HCT116 (cell line): ENCODE results near the gene DGCR8. TPM values are rescaled to one million over a fixed set of nuclear protein-coding genes. Genes with fewer than 3 reads are reported as not detected.

ENCODE experiments used
- ATAC-seq: fragments of 200-7000 bp; cut with Tn5 transposase; 2 replicates; pipeline ENCODE4 v1.9.1; 2020; ENCODE audit warnings: mild to moderate bottlenecking, moderate library complexity
- BruUV-seq: library from RNA; stranded (reverse); fragments of 400-500 nt; replicated peaks from 2 replicates; lab custom pipeline; 2021; lab: Mats Ljungman, UMichigan
- CTCF ChIA-PET: fragments of 300-600 bp; sonication (Branson Sonifier 250); formaldehyde crosslinking; loops from one replicate; lab custom pipeline; 2021; ENCODE audit warnings: antibody characterized with exemption; lab: Charles Lee
- POLR2A ChIA-PET: fragments of 300-600, 350-600 bp; sonication (Branson Sonifier 250); formaldehyde crosslinking; loops from one replicate; lab custom pipeline; 2021; ENCODE audit warnings: antibody characterized with exemption; lab: Charles Lee
- RAD21 ChIA-PET, 2 experiments: fragments of 300-600 bp; sonication (Branson Sonifier 250); formaldehyde crosslinking; loops; one replicate each; lab custom pipeline; 2023; ENCODE audit warnings: low total read pairs in 2 of 2; ENCODE audit not compliant: uncharacterized antibody in 2 of 2, unreplicated experiment in 2 of 2, low non-redundant PET in 1 of 2; lab: Charles Lee
- DNase-seq: peaks from one replicate; pipeline ENCODE4 v3.0.0-alpha.2; 2010; ENCODE audit warnings: low read depth, low spot score
- H2AFZ ChIP-seq: fragments of 200-600 bp; shearing (Covaris generic), sonication (generic); 2 replicates; pipeline ENCODE4 v1.6.1; 2017; ENCODE audit warnings: low read depth, mixed run types, mixed read lengths, antibody characterized with exemption, low read length; ENCODE audit not compliant: poor library complexity, severe bottlenecking
- H3K27ac ChIP-seq: 2 replicates; pipeline ENCODE4 v1.5.1; 2012; ENCODE audit warnings: low read depth, low read length
- H3K27me3 ChIP-seq: fragments of 200-600 bp; sonication (generic); 2 replicates; pipeline ENCODE4 v1.6.1; 2016; ENCODE audit warnings: mixed run types, low read length, mixed read lengths; ENCODE audit not compliant: insufficient read depth
- H3K36me3 ChIP-seq, 2 experiments: fragments of 200-500 bp in 1 of 2; fragments of 200-600 bp in 1 of 2; sonication (Bioruptor generic) in 1 of 2; sonication (generic) in 1 of 2; 2 replicates each; pipeline versions ENCODE4 v1.5.1 to v1.6.1; 2014 to 2016; ENCODE audit warnings: low read length in 2 of 2, inconsistent platforms in 1 of 2, mixed read lengths in 1 of 2, mixed run types in 1 of 2; ENCODE audit not compliant: insufficient read depth in 2 of 2, control insufficient read depth in 1 of 2
- H3K4me1 ChIP-seq, 2 experiments: fragments of 200-600 bp in 1 of 2; sonication (generic) in 1 of 2; 2 replicates each; pipeline versions ENCODE4 v1.5.1 to v1.6.1; 2012 to 2017; ENCODE audit warnings: low read length in 2 of 2, inconsistent platforms in 1 of 2, mild to moderate bottlenecking in 1 of 2, mixed read lengths in 1 of 2, mixed run types in 1 of 2, moderate library complexity in 1 of 2; ENCODE audit not compliant: insufficient read depth in 2 of 2, control insufficient read depth in 1 of 2
- H3K4me2 ChIP-seq: fragments of 200-600 bp; sonication (generic); 2 replicates; pipeline ENCODE4 v1.6.1; 2017; ENCODE audit warnings: mixed run types, low read length, mixed read lengths
- H3K4me3 ChIP-seq, 2 experiments: fragments of 200-600 bp in 1 of 2; sonication (generic) in 1 of 2; replicated peaks in 1 of 2; 2 replicates each; pipeline ENCODE4 v1.5.1; 2011 to 2016; ENCODE audit warnings: low read length in 2 of 2, control low read depth in 1 of 2, low read depth in 1 of 2, mild to moderate bottlenecking in 1 of 2, mixed read lengths in 1 of 2, mixed run types in 1 of 2
- H3K79me2 ChIP-seq: fragments of 200-600 bp; sonication (generic); 2 replicates; pipeline ENCODE4 v1.6.1; 2017; ENCODE audit warnings: mild to moderate bottlenecking, mixed run types, low read length, moderate library complexity, mixed read lengths; ENCODE audit not compliant: insufficient read depth
- H3K9ac ChIP-seq: fragments of 200-600 bp; sonication (generic); 2 replicates; pipeline ENCODE4 v1.6.1; 2016; ENCODE audit warnings: low read length, mixed read lengths
- H3K9me2 ChIP-seq: fragments of 200-600 bp; sonication (generic), shearing (Covaris generic); 2 replicates; pipeline ENCODE4 v1.6.1; 2017; ENCODE audit warnings: mixed run types, mild to moderate bottlenecking, moderate library complexity; ENCODE audit not compliant: insufficient read depth
- H3K9me3 ChIP-seq, 2 experiments: fragments of 200-500 bp in 1 of 2; fragments of 200-600 bp in 1 of 2; sonication (Bioruptor generic) in 1 of 2; sonication (generic) in 1 of 2; 2 replicates each; pipeline ENCODE4 v1.6.1; 2014 to 2017; ENCODE audit warnings: low read length in 2 of 2, mixed read lengths in 2 of 2, inconsistent platforms in 1 of 2, low read depth in 1 of 2, mild to moderate bottlenecking in 1 of 2, mixed run types in 1 of 2, moderate library complexity in 1 of 2; ENCODE audit not compliant: control insufficient read depth in 1 of 2, insufficient read depth in 1 of 2
- H4K20me1 ChIP-seq: fragments of 200-600 bp; sonication (generic), shearing (Covaris generic); 2 replicates; pipeline ENCODE4 v1.6.1; 2017; ENCODE audit warnings: mixed run types, mild to moderate bottlenecking, moderate library complexity; ENCODE audit not compliant: insufficient read depth
- CBX3 ChIP-seq: IDR thresholded peaks from 2 replicates; pipeline ENCODE4 v1.6.1; 2012; ENCODE audit warnings: low read depth
- CEBPB ChIP-seq: IDR thresholded peaks from 2 replicates; pipeline ENCODE4 v1.6.1; 2012; ENCODE audit warnings: low read depth
- EZH2 ChIP-seq: fragments of 200-600 bp; sonication (generic); IDR thresholded peaks from 2 replicates; pipeline ENCODE4 v1.6.1; 2017; ENCODE audit warnings: antibody characterized with exemption, mixed run types
- EZH2phosphoT487 ChIP-seq: fragments of 200-600 bp; IDR thresholded peaks from 2 replicates; pipeline ENCODE4 v1.6.1; 2018; ENCODE audit warnings: antibody characterized with exemption, borderline replicate concordance
- FOSL1 ChIP-seq: IDR thresholded peaks from 2 replicates; pipeline ENCODE4 v1.6.1; 2012; ENCODE audit warnings: low read depth
- JUND ChIP-seq: IDR thresholded peaks from 2 replicates; pipeline ENCODE4 v1.6.1; 2012
- POLR2A ChIP-seq: IDR thresholded peaks from 2 replicates; pipeline ENCODE4 v1.7.0; 2011; ENCODE audit warnings: borderline replicate concordance; ENCODE audit not compliant: insufficient read depth, insufficient read length; ENCODE audit errors: extremely low read depth
- POLR2AphosphoS5 ChIP-seq: IDR thresholded peaks from 2 replicates; pipeline ENCODE4 v1.6.1; 2011; ENCODE audit warnings: mild to moderate bottlenecking, low read depth, low read length, moderate library complexity
- RAD21 ChIP-seq: IDR thresholded peaks from 2 replicates; pipeline ENCODE4 v1.6.1; 2012; ENCODE audit warnings: low read depth, mild to moderate bottlenecking
- SIN3A ChIP-seq: IDR thresholded peaks from 2 replicates; pipeline ENCODE4 v1.6.1; 2012; ENCODE audit warnings: low read depth
- SP1 ChIP-seq: IDR thresholded peaks from 2 replicates; pipeline ENCODE4 v1.6.1; 2012; ENCODE audit warnings: low read depth
- SRF ChIP-seq: IDR thresholded peaks from 2 replicates; pipeline ENCODE4 v1.6.1; 2012; ENCODE audit warnings: low read depth
- TCF7L2 ChIP-seq: IDR thresholded peaks from 2 replicates; pipeline ENCODE4 v1.7.0; 2011; ENCODE audit warnings: borderline replicate concordance, inconsistent platforms; ENCODE audit not compliant: insufficient read depth, insufficient read length; ENCODE audit errors: extremely low read depth
- ZNF274 ChIP-seq: fragments of 200-500 bp; sonication (Bioruptor generic); IDR thresholded peaks from 2 replicates; pipeline ENCODE4 v1.6.1; 2014; ENCODE audit warnings: mild to moderate bottlenecking, low read depth, low read length, inconsistent platforms
- intact Hi-C: fragments of 100-400 bp; cut with micrococcal nuclease; formaldehyde crosslinking; loops from 2 replicates; pipeline ENCODE4 v1.10.0; 2022
- total RNA-seq: library from RNA; stranded (reverse); gene quantifications from one replicate; pipeline ENCODE4 v1.2.1, GENCODE V29; 2021; ENCODE audit not compliant: unreplicated experiment
- TF ChIP-seq, protein P1 (sequence below), 3 experiments: fragments of 200-600 bp in 1 of 3; sonication (generic) in 1 of 3; IDR thresholded peaks in 2 of 3; conservative IDR thresholded peaks in 1 of 3; 2 replicates each; pipeline ENCODE4 v1.5.1; 2012 to 2017; ENCODE audit warnings: low read depth in 2 of 3, low read length in 2 of 3, antibody characterized with exemption in 1 of 3, borderline replicate concordance in 1 of 3, control low read depth in 1 of 3, mild to moderate bottlenecking in 1 of 3, mixed read lengths in 1 of 3, mixed run types in 1 of 3, moderate library complexity in 1 of 3; ENCODE audit not compliant: insufficient read depth in 1 of 3
- TF ChIP-seq, protein P2 (sequence below): IDR thresholded peaks from 2 replicates; pipeline ENCODE4 v1.6.1; 2012
- TF ChIP-seq, protein P3 (sequence below): IDR thresholded peaks from 2 replicates; pipeline ENCODE4 v1.6.1; 2011; ENCODE audit warnings: mild to moderate bottlenecking, low read length, moderate library complexity; ENCODE audit not compliant: insufficient replicate concordance; ENCODE audit errors: extremely low read depth

Gene DGCR8
- total RNA-seq, 1 experiment from 2014 or later = 43.8 TPM

DNA sequence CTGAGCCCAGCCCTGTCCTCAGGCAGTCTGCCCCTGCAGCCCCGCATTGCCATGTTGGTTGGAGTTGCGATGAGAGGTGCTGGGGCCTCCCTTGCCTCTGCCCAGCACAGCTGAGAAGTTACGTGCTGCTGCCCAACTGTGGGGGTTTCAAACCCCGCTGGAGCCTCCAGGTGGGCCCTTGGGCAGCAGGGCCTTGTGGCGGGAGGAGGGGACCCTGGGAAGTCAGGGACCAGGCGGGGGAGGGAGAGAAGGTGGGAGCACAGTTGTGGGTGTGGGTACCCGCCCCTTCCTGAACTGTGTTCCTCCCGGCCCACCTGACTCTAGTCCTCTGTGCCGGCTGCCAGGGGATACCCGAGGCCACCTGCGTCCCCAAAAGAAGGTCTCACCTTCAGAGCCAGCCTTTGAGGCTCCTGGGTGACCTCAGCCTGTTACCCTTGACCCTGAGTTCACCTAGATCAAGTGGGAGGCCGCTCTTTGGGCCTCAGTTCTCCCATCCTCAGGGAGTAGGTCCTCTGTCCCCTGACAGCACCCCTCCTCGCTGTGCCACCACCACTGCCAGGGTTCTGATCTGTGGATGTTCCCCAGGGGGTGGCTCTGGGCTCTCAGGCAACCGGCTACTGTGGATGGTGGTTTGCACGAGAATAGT is 78.5 kb downstream of the DGCR8 start (continued):
- TF ChIP-seq EZH2 = no peak
- TF ChIP-seq, protein P1, sequence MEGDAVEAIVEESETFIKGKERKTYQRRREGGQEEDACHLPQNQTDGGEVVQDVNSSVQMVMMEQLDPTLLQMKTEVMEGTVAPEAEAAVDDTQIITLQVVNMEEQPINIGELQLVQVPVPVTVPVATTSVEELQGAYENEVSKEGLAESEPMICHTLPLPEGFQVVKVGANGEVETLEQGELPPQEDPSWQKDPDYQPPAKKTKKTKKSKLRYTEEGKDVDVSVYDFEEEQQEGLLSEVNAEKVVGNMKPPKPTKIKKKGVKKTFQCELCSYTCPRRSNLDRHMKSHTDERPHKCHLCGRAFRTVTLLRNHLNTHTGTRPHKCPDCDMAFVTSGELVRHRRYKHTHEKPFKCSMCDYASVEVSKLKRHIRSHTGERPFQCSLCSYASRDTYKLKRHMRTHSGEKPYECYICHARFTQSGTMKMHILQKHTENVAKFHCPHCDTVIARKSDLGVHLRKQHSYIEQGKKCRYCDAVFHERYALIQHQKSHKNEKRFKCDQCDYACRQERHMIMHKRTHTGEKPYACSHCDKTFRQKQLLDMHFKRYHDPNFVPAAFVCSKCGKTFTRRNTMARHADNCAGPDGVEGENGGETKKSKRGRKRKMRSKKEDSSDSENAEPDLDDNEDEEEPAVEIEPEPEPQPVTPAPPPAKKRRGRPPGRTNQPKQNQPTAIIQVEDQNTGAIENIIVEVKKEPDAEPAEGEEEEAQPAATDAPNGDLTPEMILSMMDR (IDR thresholded peaks at IDR 0.05 in 2 of 3, conservative IDR thresholded peaks at IDR 0.05 in 1 of 3; ENCODE audit: borderline replicate concordance in 1 of 3, insufficient read depth in 1 of 3, low read depth in 2 of 3, low read length in 2 of 3) = no peak
- no peak for TF ChIP-seq POLR2AphosphoS5
- no peak for TF ChIP-seq CEBPB
- TF ChIP-seq SRF = no peak
- TF ChIP-seq JUND = no peak
- no peak for TF ChIP-seq ZNF274
- no peak for TF ChIP-seq FOSL1
- TF ChIP-seq POLR2A = no peak

DNA sequence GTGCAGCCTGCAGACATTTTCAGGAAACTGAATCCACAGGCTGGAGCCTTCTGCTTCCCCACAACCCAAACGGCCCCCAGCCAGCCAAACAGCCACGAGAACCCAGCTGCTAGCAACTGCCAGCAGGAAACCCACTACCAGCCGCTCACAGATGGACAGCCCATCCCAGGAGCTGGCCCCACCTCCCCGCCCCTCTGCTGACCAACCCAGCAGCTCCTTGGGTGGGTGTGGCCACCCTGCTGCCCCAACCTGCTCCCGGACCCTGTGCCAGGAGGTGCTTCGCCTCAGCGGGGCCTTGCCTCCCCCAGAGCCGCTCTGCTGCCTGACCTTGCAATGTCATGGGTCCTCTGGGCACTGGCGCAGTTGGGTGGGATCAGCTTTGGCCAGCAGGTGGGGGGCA is 79.0 kb downstream of the DGCR8 start:
- intact Hi-C loops = loop anchor here (5.0 kb wide), 1 partner anchor 298 kb away; no protein-coding TSS in a partner anchor
- no peak overlapping the region for H3K4me2 ChIP-seq
- no peaks in the 10 kb centered on the region for H4K20me1 ChIP-seq
- no peak overlapping the region for H2AFZ ChIP-seq
- TF ChIP-seq, protein P2, sequence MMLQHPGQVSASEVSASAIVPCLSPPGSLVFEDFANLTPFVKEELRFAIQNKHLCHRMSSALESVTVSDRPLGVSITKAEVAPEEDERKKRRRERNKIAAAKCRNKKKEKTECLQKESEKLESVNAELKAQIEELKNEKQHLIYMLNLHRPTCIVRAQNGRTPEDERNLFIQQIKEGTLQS = no peak
- TF ChIP-seq SP1 (no peak), TCF7L2 (no peak), JUND (no peak), RAD21 (no peak), CBX3 (no peak), SIN3A (no peak), EZH2phosphoT487 (no peak), POLR2AphosphoS5 (no peak), CEBPB (no peak)
- TF ChIP-seq, protein P3, sequence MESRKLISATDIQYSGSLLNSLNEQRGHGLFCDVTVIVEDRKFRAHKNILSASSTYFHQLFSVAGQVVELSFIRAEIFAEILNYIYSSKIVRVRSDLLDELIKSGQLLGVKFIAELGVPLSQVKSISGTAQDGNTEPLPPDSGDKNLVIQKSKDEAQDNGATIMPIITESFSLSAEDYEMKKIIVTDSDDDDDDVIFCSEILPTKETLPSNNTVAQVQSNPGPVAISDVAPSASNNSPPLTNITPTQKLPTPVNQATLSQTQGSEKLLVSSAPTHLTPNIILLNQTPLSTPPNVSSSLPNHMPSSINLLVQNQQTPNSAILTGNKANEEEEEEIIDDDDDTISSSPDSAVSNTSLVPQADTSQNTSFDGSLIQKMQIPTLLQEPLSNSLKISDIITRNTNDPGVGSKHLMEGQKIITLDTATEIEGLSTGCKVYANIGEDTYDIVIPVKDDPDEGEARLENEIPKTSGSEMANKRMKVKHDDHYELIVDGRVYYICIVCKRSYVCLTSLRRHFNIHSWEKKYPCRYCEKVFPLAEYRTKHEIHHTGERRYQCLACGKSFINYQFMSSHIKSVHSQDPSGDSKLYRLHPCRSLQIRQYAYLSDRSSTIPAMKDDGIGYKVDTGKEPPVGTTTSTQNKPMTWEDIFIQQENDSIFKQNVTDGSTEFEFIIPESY = no peak
- ATAC-seq = no peak
- BruUV-seq = no TSS peak
- no peak for DNase-seq
- no peaks in the 10 kb centered on the region for H3K4me1 ChIP-seq
- ChIA-PET RAD21 (no interaction called here), POLR2A (no interaction called here), CTCF (no interaction called here)
- H3K4me3 ChIP-seq = no peak overlapping the region
- no peaks in the 10 kb centered on the region for H3K9me3 ChIP-seq
- H3K79me2 ChIP-seq = no peaks in the 10 kb centered on the region
- H3K27ac ChIP-seq = no peak overlapping the region
- H3K27me3 ChIP-seq = no peaks in the 10 kb centered on the region
- no peaks in the 10 kb centered on the region for H3K9me2 ChIP-seq
- H3K36me3 ChIP-seq = no peaks in the 10 kb centered on the region
- no peak overlapping the region for H3K9ac ChIP-seq
